OCI-LY1 (cell line): ENCODE results near the gene PHYHD1.

Experiments
- CTCF ChIP-seq: fragments of 200-600 bp; sonication (generic), shearing (Covaris generic); IDR thresholded peaks from 2 replicates; pipeline ENCODE4 v1.5.1; 2017; ENCODE audit warnings: mild to moderate bottlenecking, antibody characterized with exemption, low read length, moderate library complexity, mixed read lengths
- EZH2 ChIP-seq: fragments of 200-600 bp; sonication (generic), shearing (Covaris generic); IDR thresholded peaks from 2 replicates; pipeline ENCODE4 v1.8.0; 2017; ENCODE audit warnings: borderline replicate concordance, mixed run types, mild to moderate bottlenecking, antibody characterized with exemption, low read length, moderate library complexity, mixed read lengths

GRCh38 chr9:128886211-128886891, 34.4 kb upstream of the PHYHD1 start:
- no peak for TF ChIP-seq CTCF
- TF ChIP-seq EZH2 = no peak
